Esophagus squamous epithelium (tissue), 4 donors: ENCODE data around the gene PTPRD.

Experiments
- POLR2A ChIP-seq, 4 donors: fragments of 450-650 bp; IDR thresholded peaks; one replicate each; pipeline ENCODE4 v1.6.1; 2017; ENCODE audit warnings: antibody characterized with exemption in 4 of 4, mild to moderate bottlenecking in 4 of 4, moderate library complexity in 3 of 4
- TF ChIP-seq, protein P1 (sequence below), 6 experiments: fragments of 450-650 bp in 4 of 6; fragments of 200-600 bp in 2 of 6; sonication (generic) in 2 of 6; IDR thresholded peaks; one replicate each; pipeline ENCODE4 v1.5.1; 2016 to 2019; ENCODE audit warnings: antibody characterized with exemption in 6 of 6, mild to moderate bottlenecking in 4 of 6, moderate library complexity in 4 of 6

- TF ChIP-seq, protein P1, sequence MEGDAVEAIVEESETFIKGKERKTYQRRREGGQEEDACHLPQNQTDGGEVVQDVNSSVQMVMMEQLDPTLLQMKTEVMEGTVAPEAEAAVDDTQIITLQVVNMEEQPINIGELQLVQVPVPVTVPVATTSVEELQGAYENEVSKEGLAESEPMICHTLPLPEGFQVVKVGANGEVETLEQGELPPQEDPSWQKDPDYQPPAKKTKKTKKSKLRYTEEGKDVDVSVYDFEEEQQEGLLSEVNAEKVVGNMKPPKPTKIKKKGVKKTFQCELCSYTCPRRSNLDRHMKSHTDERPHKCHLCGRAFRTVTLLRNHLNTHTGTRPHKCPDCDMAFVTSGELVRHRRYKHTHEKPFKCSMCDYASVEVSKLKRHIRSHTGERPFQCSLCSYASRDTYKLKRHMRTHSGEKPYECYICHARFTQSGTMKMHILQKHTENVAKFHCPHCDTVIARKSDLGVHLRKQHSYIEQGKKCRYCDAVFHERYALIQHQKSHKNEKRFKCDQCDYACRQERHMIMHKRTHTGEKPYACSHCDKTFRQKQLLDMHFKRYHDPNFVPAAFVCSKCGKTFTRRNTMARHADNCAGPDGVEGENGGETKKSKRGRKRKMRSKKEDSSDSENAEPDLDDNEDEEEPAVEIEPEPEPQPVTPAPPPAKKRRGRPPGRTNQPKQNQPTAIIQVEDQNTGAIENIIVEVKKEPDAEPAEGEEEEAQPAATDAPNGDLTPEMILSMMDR (IDR thresholded peaks at IDR 0.05) = no peak
- no peak for TF ChIP-seq POLR2A (IDR thresholded peaks at IDR 0.05)
Measured at GRCh38 chr9:8660383-8660782, 1952.4 kb downstream of the PTPRD start.
